Calu3 (cell line): ENCODE measurements around the gene RXRA. TPM values are rescaled to one million over a fixed set of nuclear protein-coding genes. Genes with fewer than 3 reads are reported as not detected.

Experiments used
- BruUV-seq: library from RNA; stranded (reverse); fragments of 400-500 nt; replicated peaks from 2 replicates; lab custom pipeline; 2021; lab: Mats Ljungman, UMichigan
- CTCF ChIA-PET: fragments of 300-600 bp; sonication (Branson Sonifier 250); formaldehyde crosslinking; loops from one replicate; lab custom pipeline; 2022; ENCODE audit warnings: antibody characterized with exemption; lab: Charles Lee
- DNase-seq: peaks from one replicate; pipeline ENCODE4 v3.0.0; 2022
- H3K27ac Mint-ChIP-seq: one replicate; pipeline ENCODE4 v1.8.0; 2022; ENCODE audit warnings: mixed read lengths; ENCODE audit not compliant: unreplicated experiment
- H3K27me3 Mint-ChIP-seq: one replicate; pipeline ENCODE4 v1.8.0; 2022; ENCODE audit warnings: mixed read lengths; ENCODE audit not compliant: unreplicated experiment
- H3K36me3 Mint-ChIP-seq: one replicate; pipeline ENCODE4 v1.8.0; 2022; ENCODE audit warnings: mild to moderate bottlenecking, moderate library complexity, mixed read lengths; ENCODE audit not compliant: insufficient read depth, unreplicated experiment
- H3K4me1 Mint-ChIP-seq: one replicate; pipeline ENCODE4 v1.8.0; 2022; ENCODE audit warnings: mild to moderate bottlenecking, low read depth, mixed read lengths; ENCODE audit not compliant: unreplicated experiment
- H3K4me3 Mint-ChIP-seq: one replicate; pipeline ENCODE4 v1.8.0; 2022; ENCODE audit warnings: mild to moderate bottlenecking, low read depth, moderate library complexity, mixed read lengths; ENCODE audit not compliant: unreplicated experiment
- H3K9me3 Mint-ChIP-seq: one replicate; pipeline ENCODE4 v1.8.0; 2022; ENCODE audit warnings: low read depth, mixed read lengths; ENCODE audit not compliant: unreplicated experiment
- intact Hi-C: fragments of 100-400 bp; cut with micrococcal nuclease; formaldehyde crosslinking; loops from one replicate; pipeline ENCODE4 v1.10.0; 2022; ENCODE audit not compliant: unreplicated experiment
- total RNA-seq: library from RNA; stranded (reverse); gene quantifications from 2 replicates; pipeline ENCODE4 v1.2.3, GENCODE V29; 2022
- TF ChIP-seq, protein P1 (sequence below): fragments of 200-600 bp; IDR thresholded peaks from one replicate; pipeline ENCODE4 v1.8.0; 2022; ENCODE audit warnings: antibody characterized with exemption; ENCODE audit not compliant: unreplicated experiment

The RXRA gene
- total RNA-seq, 1 experiment from 2014 or later = 15.0 TPM

DNA sequence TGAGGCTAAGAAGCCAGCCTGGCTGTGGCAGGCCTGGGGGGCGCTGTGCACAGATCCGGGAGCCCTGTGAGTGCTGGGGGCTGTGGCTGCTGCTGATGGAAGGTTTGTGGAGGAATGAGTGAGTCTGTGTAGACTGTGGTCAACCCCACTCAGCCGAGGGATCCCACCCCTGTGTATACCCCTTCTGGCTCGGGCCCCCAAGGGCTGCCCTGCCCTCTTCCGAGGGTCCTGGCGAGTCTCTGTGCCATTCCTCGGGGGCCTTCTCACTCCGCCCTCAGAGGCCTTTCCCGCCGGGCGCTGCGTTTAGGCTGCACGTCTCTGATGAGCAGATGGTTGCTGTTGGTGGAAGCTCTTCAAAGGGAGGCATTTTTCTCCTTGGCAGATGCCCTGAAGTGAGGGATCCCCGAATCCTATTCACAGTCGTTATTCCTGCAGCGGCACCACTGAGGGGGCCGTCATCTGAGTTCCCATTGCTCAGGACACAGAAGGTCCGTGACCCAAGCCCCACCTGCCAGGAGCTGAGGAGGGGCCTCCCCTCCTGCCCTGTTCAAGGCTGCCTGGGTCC, 94.1 kb downstream of the RXRA start:
- TF ChIP-seq, protein P1, sequence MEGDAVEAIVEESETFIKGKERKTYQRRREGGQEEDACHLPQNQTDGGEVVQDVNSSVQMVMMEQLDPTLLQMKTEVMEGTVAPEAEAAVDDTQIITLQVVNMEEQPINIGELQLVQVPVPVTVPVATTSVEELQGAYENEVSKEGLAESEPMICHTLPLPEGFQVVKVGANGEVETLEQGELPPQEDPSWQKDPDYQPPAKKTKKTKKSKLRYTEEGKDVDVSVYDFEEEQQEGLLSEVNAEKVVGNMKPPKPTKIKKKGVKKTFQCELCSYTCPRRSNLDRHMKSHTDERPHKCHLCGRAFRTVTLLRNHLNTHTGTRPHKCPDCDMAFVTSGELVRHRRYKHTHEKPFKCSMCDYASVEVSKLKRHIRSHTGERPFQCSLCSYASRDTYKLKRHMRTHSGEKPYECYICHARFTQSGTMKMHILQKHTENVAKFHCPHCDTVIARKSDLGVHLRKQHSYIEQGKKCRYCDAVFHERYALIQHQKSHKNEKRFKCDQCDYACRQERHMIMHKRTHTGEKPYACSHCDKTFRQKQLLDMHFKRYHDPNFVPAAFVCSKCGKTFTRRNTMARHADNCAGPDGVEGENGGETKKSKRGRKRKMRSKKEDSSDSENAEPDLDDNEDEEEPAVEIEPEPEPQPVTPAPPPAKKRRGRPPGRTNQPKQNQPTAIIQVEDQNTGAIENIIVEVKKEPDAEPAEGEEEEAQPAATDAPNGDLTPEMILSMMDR = no peak
- no TSS peak for BruUV-seq
- no peak overlapping the region for H3K4me3 Mint-ChIP-seq
- no peak overlapping the region for H3K27ac Mint-ChIP-seq
- DNase-seq = no peak
- H3K36me3 Mint-ChIP-seq = no peaks in the 10 kb centered on the region
- no peaks in the 10 kb centered on the region for H3K4me1 Mint-ChIP-seq
- intact Hi-C loops = no loop called here
- CTCF ChIA-PET = no interaction called here
- H3K9me3 Mint-ChIP-seq = no peaks in the 10 kb centered on the region
- H3K27me3 Mint-ChIP-seq = no peaks in the 10 kb centered on the region

DNA sequence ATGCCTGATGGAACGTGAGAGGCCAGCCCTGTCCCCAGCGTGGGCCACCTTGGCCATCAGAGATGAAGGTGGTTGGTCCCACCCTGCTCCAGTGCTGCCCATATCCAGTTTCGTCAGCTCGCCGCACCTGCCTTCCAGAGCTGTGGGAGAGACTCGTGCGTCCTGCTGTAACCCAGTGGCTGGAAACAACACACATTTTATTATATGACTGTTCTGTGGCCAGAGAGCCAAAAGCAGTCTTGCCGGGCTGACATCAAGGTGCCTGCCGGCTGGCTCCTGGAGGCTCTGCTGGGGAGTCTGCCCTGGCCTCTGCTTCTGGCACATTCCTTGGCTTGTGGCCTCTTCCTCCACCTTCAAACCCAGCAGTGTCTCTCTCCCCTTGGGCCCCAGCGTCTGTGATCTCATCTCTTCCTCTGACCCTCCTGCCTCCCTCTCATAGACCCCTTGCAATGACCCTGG, 94.7 kb downstream of the RXRA start:
- TF ChIP-seq, protein P1 = no peak
- no peaks in the 10 kb centered on the region for H3K36me3 Mint-ChIP-seq
- no peaks in the 10 kb centered on the region for H3K27me3 Mint-ChIP-seq
- H3K9me3 Mint-ChIP-seq = no peaks in the 10 kb centered on the region
- no peak overlapping the region for H3K4me3 Mint-ChIP-seq
- intact Hi-C loops = no loop called here
- H3K27ac Mint-ChIP-seq = no peak overlapping the region
- no peaks in the 10 kb centered on the region for H3K4me1 Mint-ChIP-seq
- CTCF ChIA-PET = no interaction called here
- BruUV-seq = no TSS peak
- DNase-seq = no peak

DNA sequence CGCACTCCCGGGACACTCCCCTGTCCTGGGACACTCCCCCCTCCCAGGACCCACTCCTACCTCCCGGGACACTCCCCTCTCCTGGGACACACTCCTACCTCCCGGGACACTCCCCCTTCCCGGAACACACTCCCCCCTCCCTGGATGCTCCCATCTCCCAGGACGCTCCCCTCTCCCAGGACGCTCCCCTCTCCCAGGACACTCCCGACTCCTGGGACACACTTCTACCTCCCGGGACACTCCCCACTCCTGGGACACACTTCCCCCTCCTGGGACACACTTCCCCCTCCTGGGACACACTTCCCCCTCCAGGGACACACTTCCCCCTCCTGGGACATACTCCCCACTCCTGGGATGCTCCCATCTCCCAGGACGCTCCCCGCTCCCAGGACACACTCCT, 95.6 kb downstream of the RXRA start:
- no peak overlapping the region for H3K27ac Mint-ChIP-seq
- CTCF ChIA-PET = no interaction called here
- BruUV-seq = no TSS peak

DNA sequence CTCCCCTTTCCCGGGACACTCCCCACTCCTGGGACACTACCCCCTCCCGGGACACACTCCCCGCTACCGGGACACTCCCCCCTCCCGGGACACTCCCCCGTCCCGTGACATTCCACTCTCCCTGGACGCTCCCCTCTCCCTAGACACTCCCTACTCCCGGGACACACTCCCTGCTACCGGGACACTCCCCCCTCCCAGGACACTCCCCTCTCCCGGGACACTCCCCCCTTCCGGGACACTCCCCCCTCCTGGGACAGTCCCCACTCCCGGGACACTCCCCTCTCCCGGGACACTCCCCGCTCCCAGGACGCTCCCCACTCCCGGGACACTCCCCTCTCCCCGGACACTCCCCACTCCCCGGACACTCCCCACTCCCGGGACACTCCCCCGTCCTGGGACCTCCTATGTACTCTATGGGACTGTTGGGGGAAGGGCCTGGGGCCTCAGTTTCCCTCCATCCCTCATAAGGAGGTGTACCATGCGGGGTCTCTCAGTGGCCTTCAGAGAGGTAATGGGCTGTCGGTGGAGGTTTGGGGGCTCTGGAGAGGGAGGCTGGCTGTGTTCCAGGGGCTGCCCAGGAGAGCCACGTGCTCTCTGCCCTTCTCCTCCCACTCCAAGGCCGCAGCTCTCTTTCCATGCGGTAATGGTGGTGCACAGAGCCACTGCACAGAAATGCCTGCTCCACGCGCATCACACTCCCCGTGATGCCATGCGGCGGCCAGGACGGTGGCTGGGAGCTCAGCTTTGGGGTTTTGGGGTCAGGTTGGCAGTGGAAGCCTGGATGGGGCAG, 96.2 kb downstream of the RXRA start:
- Mint-ChIP-seq H3K4me1 (no peaks in the 10 kb centered on the region), H3K4me3 (no peak overlapping the region), H3K27me3 (no peaks in the 10 kb centered on the region), H3K9me3 (no peaks in the 10 kb centered on the region), H3K27ac (no peak overlapping the region), H3K36me3 (no peaks in the 10 kb centered on the region)
- CTCF ChIA-PET = no interaction called here
- TF ChIP-seq, protein P1 = no peak
- intact Hi-C loops = no loop called here
- BruUV-seq = no TSS peak
- no peak for DNase-seq

More for the DNA sequence above, 95.6 kb downstream of the RXRA start:
- H3K27me3 Mint-ChIP-seq = no peaks in the 10 kb centered on the region
- H3K4me1 Mint-ChIP-seq = no peaks in the 10 kb centered on the region
- no peaks in the 10 kb centered on the region for H3K9me3 Mint-ChIP-seq
- intact Hi-C loops = no loop called here
- TF ChIP-seq, protein P1 = no peak
- H3K4me3 Mint-ChIP-seq = no peak overlapping the region
- H3K36me3 Mint-ChIP-seq = no peaks in the 10 kb centered on the region
- DNase-seq = no peak
